ENCODE measurements around the gene CLSTN3. TPM values are rescaled to one million over a fixed set of nuclear protein-coding genes. Genes with fewer than 3 reads are reported as not detected.

The CLSTN3 gene
- total RNA-seq, 1 donor from 2014 or later: 57.5 TPM

GRCh38 chr12:7161327-7161726, 31.2 kb downstream of the CLSTN3 start:
- DNase-seq (ENCODE audit: low read depth): no peak
- no peak overlapping the region for H3K4me3 ChIP-seq (ENCODE audit: low read depth, low read length)
- no peak for TF ChIP-seq CTCF (conservative IDR thresholded peaks at IDR 0.05; ENCODE audit: low read depth, low read length)

- no peak for DNase-seq (ENCODE audit: low read depth)
- TF ChIP-seq CTCF (conservative IDR thresholded peaks at IDR 0.05; ENCODE audit: low read depth, low read length): no peak
- no peak overlapping the region for H3K4me3 ChIP-seq (ENCODE audit: low read depth, low read length)
These were observed 31.6 kb downstream of the CLSTN3 start for GRCh38 chr12:7161811-7162210.

GRCh38 chr12:7162691-7163114, 32.5 kb downstream of the CLSTN3 start:
- no peak overlapping the region for H3K4me3 ChIP-seq (ENCODE audit: low read depth, low read length)
- TF ChIP-seq CTCF (conservative IDR thresholded peaks at IDR 0.05; ENCODE audit: low read depth, low read length): peak; percentile 78
- no peak for DNase-seq (ENCODE audit: low read depth)

- no peak overlapping the region for H3K4me3 ChIP-seq (ENCODE audit: low read depth, low read length)
- DNase-seq (ENCODE audit: low read depth): no peak
- TF ChIP-seq CTCF (conservative IDR thresholded peaks at IDR 0.05; ENCODE audit: low read depth, low read length): no peak
These were observed 39.8 kb downstream of the CLSTN3 start for GRCh38 chr12:7169951-7170350.

GRCh38 chr12:7171854-7172253, 41.7 kb downstream of the CLSTN3 start:
- no peak for DNase-seq (ENCODE audit: low read depth)
- TF ChIP-seq CTCF (conservative IDR thresholded peaks at IDR 0.05; ENCODE audit: low read depth, low read length): no peak
- H3K4me3 ChIP-seq (ENCODE audit: low read depth, low read length): no peak overlapping the region

GRCh38 chr12:7175493-7175892, 45.3 kb downstream of the CLSTN3 start:
- DNase-seq (ENCODE audit: low read depth): no peak
- no peak overlapping the region for H3K4me3 ChIP-seq (ENCODE audit: low read depth, low read length)
- TF ChIP-seq CTCF (conservative IDR thresholded peaks at IDR 0.05; ENCODE audit: low read depth, low read length): no peak

GRCh38 chr12:7176595-7176994, 46.4 kb downstream of the CLSTN3 start:
- no peak for TF ChIP-seq CTCF (conservative IDR thresholded peaks at IDR 0.05; ENCODE audit: low read depth, low read length)
- no peak overlapping the region for H3K4me3 ChIP-seq (ENCODE audit: low read depth, low read length)
- no peak for DNase-seq (ENCODE audit: low read depth)
